Transverse colon (tissue), 4 donors: ENCODE measurements around the gene GBE1.

Experiments used
- CTCF ChIP-seq, 5 experiments: fragments of 200-600 bp in 3 of 5; fragments of 450-650 bp in 2 of 5; sonication (generic) in 3 of 5; IDR thresholded peaks; 1 replicate in 2 of 5; 2 replicates in 3 of 5; pipeline ENCODE4 v1.5.1; 2016 to 2017; ENCODE audit warnings: antibody characterized with exemption in 5 of 5, inconsistent platforms in 3 of 5, mild to moderate bottlenecking in 2 of 5, moderate library complexity in 1 of 5
- EP300 ChIP-seq: sonication (generic); formaldehyde crosslinking; IDR thresholded peaks from one replicate; pipeline ENCODE4 v1.6.1; 2017; ENCODE audit warnings: antibody characterized with exemption, low read depth
- POLR2A ChIP-seq: fragments of 450-650 bp; IDR thresholded peaks from one replicate; pipeline ENCODE4 v1.6.1; 2016; ENCODE audit warnings: antibody characterized with exemption, mild to moderate bottlenecking, moderate library complexity
- POLR2AphosphoS5 ChIP-seq, 3 donors: sonication (generic); formaldehyde crosslinking; IDR thresholded peaks; one replicate each; pipeline ENCODE4 v1.6.1; 2016; ENCODE audit warnings: antibody characterized with exemption in 3 of 3

GRCh38 chr3:81445712-81446111 lies 315.7 kb downstream of the GBE1 start:
- TF ChIP-seq CTCF (IDR thresholded peaks at IDR 0.05) (no peak), EP300 (no peak), POLR2A (no peak), POLR2AphosphoS5 (IDR thresholded peaks at IDR 0.05) (no peak)
